Nucleus accumbens (tissue), 56 donors: ENCODE data around the gene PNO1.
"Not testable (repeated sequence)": the region's sequence is repeated elsewhere in the genome, so short reads cannot be mapped to it uniquely, and the experiment has no call there.

ENCODE experiments used
- DNase-seq, 56 donors: peaks; one replicate each; lab custom pipeline; 2025; lab: John Stamatoyannopoulos, UW

The PNO1 gene

GRCh38 chr2:68157402-68158133 is at the start of gene PNO1:
TSS of gene PNO1 (plus strand) at chr2:68157888. CDS start at chr2:68157935, 47 bp downstream.
- DNase-seq = peak; percentile 50 to 99 (median 93)

DNA sequence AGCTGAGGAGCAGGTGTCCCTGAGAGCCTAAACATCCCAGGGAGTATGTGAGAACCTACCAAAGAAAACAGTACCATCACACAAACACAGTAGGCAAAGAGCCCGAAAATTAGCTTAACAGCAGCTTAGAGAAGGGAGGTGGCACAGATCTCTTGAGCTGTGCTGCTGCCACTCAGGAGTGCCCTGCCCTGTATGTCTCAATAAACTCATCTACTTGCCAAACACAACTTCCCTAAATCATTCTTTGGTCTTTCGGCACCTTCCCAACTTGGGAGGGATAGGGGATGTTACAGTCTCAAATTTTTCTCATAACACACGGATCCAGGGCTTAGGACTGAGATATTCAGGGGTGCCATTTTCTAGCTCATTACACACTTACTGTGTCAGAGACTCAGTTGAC is 49.6 kb upstream of the PNO1 start:
- no peak for DNase-seq

GRCh38 chr2:68110102-68110501 is 47.6 kb upstream of the PNO1 start:
- DNase-seq = no peak

GRCh38 chr2:68115965-68116364 is 41.7 kb upstream of the PNO1 start:
- no peak for DNase-seq

- not testable (repeated sequence) for DNase-seq
Measured at GRCh38 chr2:68117922-68118321, 39.8 kb upstream of the PNO1 start.

- no peak for DNase-seq
Measured at GRCh38 chr2:68118816-68119215, 38.9 kb upstream of the PNO1 start.

- peak in 1 of 56 donors; percentile 4 for DNase-seq
Measured at GRCh38 chr2:68119504-68119903, 38.2 kb upstream of the PNO1 start.

- DNase-seq = peak in 54 of 56 donors; percentile 9 to 95 (median 62)
Measured at GRCh38 chr2:68121873-68122679, 35.6 kb upstream of the PNO1 start.

GRCh38 chr2:68122680-68122964 is 35.1 kb upstream of the PNO1 start:
- no peak for DNase-seq

DNA sequence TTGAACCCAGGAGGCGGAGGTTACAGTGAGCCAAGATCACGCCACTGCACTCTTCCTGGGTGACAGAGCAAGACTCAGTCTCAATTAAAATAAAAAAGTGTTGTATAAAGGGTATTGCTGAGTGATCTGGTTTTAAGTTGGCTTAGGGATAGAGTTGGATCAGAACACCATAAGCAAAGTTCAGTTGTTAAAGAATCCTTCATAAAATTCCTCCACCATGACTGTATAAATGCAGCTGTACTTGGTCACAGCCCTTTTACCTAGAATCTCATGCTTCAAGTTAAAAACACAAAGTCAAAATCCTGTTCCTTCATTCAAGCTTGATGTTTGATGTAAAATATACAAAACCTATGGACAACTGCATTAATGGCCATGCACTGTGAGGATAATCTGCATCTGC is 33.4 kb upstream of the PNO1 start:
- no peak for DNase-seq

DNA sequence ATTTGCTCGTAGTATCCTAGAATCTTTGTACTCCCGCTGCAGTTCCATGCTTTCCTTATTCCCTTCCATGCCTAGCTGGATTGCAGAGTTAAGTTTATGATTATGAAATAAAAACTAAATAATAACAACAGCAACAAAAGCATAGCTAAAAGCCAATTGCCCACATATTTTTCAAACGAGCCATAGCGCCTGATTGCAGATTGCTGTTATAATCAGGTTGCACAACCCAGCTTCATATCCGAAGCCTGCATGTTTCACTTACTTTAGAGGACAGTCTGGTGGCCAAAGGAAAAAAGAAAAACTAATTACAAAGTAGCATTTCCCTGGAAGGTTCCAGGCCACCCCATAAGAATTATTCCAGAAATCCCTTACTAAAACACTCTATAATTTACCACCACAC is 31.9 kb upstream of the PNO1 start:
- DNase-seq = no peak

DNA sequence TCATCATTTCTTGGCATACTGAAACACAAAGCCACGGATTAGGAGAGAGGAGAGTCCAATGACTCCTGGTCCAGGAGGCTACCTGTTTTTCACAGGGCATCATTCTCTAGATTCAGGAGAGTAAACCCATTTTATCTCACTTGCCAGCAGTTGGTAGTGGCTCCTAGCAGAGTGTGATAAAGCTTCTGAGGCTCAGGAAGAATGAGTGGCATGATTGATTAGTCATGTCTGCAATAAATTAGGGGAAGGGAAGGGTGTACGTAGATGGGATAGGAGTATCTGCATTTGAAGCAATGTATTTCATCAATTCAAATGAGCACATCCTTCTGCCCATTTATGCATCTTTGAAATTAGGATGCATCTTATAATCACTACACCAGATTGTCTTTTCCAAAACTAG is 31.1 kb upstream of the PNO1 start:
- no peak for DNase-seq

- DNase-seq = no peak
Measured at GRCh38 chr2:68127358-68128242, 30.1 kb upstream of the PNO1 start.

DNA sequence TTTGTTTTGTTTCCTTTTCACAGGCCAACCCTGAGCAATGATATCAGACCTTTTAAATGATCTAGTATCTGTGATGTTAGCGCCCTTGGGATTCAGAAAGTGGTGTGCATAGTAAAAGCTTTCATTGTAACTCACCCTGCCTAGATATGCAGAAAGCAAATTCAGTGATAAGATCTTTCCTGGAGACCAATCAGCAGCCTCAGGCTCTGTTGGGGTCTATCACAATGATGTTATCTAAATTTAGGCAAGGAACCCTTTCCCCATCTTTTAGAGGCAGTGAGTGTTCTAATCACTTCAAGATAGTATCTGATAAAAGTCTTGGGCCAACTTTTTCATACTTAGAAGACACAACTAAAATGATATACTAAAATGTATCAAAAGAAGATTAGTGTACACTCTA is 23.6 kb upstream of the PNO1 start:
- no peak for DNase-seq

DNA sequence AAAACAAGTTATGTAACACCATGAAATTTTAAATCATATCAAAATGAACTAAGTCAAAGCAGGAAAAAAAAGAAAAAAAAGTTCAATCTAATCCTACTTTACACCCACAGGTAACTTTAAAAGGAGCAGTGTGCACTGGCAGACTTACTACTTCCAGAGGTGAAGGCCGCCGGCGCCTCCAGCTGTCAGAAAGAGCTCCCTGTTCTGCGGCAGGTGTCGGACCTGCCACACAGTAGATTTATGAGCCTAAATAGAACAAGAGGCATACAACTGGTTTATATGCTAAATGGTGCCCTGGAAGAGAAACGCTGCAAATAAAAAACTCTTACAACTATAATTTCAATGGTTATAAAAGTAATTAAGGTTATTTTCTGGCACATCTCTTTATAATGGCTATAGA is 23.1 kb upstream of the PNO1 start:
- DNase-seq = peak in 8 of 56 donors; percentile 4 to 59 (median 24)

DNA sequence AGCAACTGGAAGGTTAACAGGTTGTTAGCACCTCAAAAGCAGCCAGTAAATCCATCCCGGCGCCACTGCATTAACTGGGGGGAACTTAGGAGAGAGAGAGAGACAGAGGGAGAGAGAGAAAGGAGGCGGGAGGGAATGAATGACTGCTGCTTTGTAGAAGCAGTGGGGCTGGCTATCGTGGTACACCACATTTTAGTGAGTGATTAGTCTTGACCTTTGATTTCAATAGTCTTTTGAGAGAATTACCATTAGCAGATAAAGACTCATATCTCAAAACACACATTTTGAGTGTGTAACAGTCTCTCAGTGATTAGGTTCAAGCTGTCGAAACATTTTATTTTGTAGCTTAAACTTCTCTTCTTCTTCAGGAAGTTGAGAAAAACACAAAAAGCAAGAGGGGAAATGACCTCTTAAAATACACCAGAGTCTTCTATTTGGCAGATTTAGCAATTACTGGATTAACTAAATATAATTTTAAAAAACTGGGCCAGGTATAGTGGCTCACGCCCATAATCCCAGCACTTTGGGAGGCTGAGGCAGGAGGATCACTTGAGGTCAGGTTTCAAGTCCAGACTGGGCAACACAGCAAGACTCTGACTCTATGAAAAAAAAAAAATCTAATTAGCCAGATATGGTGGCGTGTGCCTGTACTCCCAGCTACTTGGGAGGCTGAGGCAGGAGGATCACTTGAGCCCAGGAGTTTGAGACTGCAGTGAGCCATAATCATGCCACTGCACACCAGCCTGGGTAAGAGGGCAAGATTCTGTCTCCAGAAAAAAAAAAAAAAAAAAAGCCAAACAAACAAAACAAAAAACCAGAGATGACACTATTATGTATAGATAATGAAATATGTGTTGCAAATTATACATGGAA is 22.0 kb upstream of the PNO1 start:
- DNase-seq = no peak

DNA sequence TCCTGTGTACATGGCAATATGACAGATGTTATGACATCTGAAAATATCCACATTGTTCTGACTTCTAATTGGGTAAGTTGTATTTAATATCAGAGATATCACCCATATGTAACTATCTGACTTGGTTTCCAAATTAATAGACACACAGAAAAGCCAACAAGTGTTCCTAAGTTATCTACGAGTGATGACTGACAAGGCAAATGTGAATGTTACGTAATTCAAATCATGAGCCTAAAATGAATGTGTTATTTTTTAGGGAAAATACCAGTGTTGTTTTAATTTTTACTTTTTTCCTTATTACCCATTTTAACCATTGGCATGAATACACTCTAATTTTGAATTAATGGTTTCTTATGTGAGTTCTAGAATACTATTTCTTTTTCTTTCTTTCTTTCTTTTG is 15.8 kb upstream of the PNO1 start:
- no peak for DNase-seq

- DNase-seq = no peak
Measured at GRCh38 chr2:68151037-68151436, 6.7 kb upstream of the PNO1 start.

GRCh38 chr2:68152681-68153347 is 4.9 kb upstream of the PNO1 start:
- DNase-seq = peak in 7 of 56 donors; percentile 1 to 43 (median 15)

- DNase-seq = no peak
Measured at GRCh38 chr2:68155618-68156017, 2.1 kb upstream of the PNO1 start.
